Neural cell (in vitro differentiated cells): Measurements from ENCODE around the gene DSCAML1.

Experiments
- EP300 ChIP-seq: fragments of 450-650 bp; conservative IDR thresholded peaks from 2 replicates; pipeline ENCODE4 v1.6.1; 2014; ENCODE audit warnings: antibody characterized with exemption, mild to moderate bottlenecking, moderate library complexity; ENCODE audit not compliant: poor library complexity, severe bottlenecking
- SMC3 ChIP-seq: fragments of 450-650 bp; conservative IDR thresholded peaks from 2 replicates; pipeline ENCODE4 v1.6.1; 2014; ENCODE audit warnings: antibody characterized with exemption, mild to moderate bottlenecking, moderate library complexity; ENCODE audit not compliant: poor library complexity
- TF ChIP-seq, protein P1 (sequence below): fragments of 450-650 bp; IDR thresholded peaks from 2 replicates; pipeline ENCODE4 v1.5.1; 2014; ENCODE audit warnings: antibody characterized with exemption, mild to moderate bottlenecking, moderate library complexity; ENCODE audit not compliant: poor library complexity, severe bottlenecking
- TF ChIP-seq, protein P2 (sequence below): IDR thresholded peaks from 2 replicates; pipeline ENCODE4 v1.6.1; 2012; ENCODE audit warnings: borderline replicate concordance

DNA sequence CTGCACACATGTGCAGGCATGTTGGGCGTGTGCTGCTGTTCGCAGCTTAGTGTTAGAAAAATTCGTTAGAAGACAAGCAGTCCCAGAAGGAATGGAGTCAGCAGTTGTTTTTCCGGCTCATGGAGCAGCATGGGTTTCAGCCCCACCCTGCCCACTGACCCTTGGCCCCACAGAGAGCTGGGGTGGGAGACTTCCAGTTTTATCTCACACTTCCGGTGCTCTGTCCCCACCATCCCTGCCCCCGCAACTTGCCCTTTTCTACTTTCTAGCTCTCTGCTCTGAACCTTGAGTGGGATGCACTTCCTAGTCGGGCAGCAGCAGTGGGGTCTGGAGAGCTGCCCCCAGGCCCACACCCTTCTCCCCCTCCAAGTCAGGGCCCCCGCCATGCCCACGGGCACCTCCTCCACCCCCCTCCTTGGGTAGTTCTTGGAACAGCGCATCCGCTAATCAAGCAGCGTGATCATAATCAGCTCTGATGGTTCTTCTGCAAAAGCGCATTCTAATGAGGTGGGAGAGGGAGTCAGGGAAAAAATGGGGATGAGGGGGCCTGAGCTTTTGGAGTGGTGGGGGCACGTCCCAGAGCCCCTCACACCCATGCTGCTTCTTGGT lies 285.0 kb downstream of the DSCAML1 start:
- TF ChIP-seq SMC3, result no peak
- TF ChIP-seq, protein P1, sequence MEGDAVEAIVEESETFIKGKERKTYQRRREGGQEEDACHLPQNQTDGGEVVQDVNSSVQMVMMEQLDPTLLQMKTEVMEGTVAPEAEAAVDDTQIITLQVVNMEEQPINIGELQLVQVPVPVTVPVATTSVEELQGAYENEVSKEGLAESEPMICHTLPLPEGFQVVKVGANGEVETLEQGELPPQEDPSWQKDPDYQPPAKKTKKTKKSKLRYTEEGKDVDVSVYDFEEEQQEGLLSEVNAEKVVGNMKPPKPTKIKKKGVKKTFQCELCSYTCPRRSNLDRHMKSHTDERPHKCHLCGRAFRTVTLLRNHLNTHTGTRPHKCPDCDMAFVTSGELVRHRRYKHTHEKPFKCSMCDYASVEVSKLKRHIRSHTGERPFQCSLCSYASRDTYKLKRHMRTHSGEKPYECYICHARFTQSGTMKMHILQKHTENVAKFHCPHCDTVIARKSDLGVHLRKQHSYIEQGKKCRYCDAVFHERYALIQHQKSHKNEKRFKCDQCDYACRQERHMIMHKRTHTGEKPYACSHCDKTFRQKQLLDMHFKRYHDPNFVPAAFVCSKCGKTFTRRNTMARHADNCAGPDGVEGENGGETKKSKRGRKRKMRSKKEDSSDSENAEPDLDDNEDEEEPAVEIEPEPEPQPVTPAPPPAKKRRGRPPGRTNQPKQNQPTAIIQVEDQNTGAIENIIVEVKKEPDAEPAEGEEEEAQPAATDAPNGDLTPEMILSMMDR, result no peak
- TF ChIP-seq EP300, result no peak
- TF ChIP-seq, protein P2, sequence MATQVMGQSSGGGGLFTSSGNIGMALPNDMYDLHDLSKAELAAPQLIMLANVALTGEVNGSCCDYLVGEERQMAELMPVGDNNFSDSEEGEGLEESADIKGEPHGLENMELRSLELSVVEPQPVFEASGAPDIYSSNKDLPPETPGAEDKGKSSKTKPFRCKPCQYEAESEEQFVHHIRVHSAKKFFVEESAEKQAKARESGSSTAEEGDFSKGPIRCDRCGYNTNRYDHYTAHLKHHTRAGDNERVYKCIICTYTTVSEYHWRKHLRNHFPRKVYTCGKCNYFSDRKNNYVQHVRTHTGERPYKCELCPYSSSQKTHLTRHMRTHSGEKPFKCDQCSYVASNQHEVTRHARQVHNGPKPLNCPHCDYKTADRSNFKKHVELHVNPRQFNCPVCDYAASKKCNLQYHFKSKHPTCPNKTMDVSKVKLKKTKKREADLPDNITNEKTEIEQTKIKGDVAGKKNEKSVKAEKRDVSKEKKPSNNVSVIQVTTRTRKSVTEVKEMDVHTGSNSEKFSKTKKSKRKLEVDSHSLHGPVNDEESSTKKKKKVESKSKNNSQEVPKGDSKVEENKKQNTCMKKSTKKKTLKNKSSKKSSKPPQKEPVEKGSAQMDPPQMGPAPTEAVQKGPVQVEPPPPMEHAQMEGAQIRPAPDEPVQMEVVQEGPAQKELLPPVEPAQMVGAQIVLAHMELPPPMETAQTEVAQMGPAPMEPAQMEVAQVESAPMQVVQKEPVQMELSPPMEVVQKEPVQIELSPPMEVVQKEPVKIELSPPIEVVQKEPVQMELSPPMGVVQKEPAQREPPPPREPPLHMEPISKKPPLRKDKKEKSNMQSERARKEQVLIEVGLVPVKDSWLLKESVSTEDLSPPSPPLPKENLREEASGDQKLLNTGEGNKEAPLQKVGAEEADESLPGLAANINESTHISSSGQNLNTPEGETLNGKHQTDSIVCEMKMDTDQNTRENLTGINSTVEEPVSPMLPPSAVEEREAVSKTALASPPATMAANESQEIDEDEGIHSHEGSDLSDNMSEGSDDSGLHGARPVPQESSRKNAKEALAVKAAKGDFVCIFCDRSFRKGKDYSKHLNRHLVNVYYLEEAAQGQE, result no peak
